Activated CD8-positive, alpha-beta memory T cell treated with anti-CD3 and anti-CD28 coated beads for 4 hours (primary cell): ENCODE data around the gene HPD.

Experiments
- DNase-seq, 2 donors: peaks; one replicate each; pipeline ENCODE4 v3.0.0-alpha.2; 2020; ENCODE audit warnings: low read depth in 2 of 2

The HPD gene

DNA sequence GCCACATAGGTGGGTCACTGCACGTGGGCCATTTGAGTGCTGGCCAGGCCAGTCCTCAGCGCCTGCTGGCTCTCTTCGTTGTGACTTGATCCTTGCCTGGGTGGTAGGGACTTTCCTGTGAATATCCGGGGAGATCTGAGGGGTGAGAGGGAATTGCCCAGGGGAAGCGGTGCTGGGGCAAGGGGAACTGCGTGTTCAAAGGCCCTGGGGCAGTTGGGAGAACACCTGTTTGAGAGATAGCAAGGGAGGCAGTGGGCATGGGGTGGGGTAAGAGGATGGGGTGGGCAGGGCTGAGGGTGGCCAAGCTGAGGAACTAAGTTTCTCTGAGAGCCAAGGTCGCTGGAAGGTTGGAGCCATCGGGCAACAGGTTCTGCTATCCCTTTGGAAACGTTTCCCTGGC, 29.8 kb downstream of the HPD start:
- DNase-seq, result no peak

DNA sequence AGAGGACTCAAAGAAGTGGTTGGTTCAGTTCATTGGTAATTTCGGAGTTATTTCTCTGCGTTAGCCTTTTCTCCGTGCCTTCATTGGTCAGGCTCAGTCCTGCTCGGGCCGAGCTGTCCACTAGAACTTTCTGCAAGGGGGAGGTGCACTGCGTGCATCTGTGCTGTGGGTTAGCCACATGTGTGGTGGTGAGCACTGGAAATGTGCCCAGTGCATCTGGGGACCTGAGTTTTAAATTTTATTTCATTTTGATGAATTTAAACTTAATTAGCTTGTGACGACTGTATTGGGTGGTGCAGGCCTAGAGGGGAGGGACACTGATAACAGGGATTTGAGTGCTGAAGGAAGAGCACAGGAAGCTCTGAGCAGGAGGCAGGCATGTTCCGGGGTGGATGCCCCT, 30.4 kb downstream of the HPD start:
- no peak for DNase-seq

GRCh38 chr12:121827351-121828099, 31.1 kb downstream of the HPD start:
- DNase-seq, result no peak

GRCh38 chr12:121826318-121827150, 32.1 kb downstream of the HPD start:
- no peak for DNase-seq

GRCh38 chr12:121825041-121825523, 33.6 kb downstream of the HPD start:
- DNase-seq, result no peak

DNA sequence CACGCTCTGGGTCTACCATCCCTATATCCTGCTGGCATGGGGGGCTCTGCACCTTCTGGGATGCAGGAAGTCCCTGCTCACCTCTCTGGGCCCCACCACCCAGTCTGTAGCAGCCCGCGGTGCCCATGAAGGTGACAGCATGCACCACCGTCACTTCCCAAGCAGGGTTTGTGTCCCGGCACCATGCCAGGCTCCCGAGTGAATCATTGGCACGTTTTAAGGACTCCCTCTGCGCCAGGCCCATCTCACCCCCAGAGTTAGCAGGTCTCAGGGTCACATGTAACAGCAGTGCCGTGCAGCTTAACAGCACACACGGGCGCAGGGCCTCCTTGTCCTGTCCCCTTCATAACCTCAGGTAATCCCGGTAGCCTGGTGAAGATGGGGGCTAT, 34.9 kb downstream of the HPD start:
- DNase-seq, result no peak

GRCh38 chr12:121823101-121823726, 35.4 kb downstream of the HPD start:
- DNase-seq, result no peak

GRCh38 chr12:121822393-121823100, 36.1 kb downstream of the HPD start:
- DNase-seq, result no peak

DNA sequence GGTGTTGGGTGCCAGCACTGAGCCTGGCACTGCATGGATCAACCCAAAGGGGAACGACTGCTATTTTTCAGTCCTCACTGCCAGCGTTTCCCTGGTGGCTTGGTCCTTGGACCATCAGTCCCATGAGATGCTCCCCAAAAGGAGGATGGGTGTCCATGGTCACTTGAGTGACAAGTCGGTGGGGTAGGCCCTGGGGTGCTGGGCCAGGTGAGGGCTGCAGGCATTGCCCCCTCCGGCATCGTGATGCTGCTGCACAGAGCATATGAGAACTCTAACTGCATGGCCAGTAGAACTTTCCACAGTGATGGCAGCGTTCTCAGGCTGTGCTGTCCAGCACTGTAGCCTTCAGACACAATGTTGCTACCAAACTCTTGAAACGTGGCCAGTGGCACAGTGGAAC, 38.6 kb downstream of the HPD start:
- DNase-seq, result no peak

- no peak for DNase-seq
These were observed 39.3 kb downstream of the HPD start for GRCh38 chr12:121819212-121819949.

DNA sequence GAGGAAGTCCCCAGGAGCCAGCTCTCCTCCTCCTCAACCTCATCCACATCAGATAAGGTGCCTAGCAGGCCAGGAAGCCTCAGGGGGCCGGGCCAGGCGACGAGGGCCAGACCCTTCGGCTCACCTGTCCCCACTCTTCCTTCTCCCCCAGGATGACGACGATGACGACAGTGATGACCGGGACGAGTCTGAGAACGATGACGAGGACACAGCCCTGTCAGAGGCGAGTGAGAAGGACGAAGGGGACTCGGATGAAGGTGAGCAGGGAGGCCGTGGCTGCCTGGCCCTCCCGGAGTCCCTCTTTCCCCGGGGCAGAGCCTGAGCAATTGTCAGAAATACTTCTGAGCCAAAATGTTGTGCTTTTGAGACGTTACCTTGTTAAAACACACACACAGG, 41.0 kb downstream of the HPD start:
- DNase-seq, result no peak

DNA sequence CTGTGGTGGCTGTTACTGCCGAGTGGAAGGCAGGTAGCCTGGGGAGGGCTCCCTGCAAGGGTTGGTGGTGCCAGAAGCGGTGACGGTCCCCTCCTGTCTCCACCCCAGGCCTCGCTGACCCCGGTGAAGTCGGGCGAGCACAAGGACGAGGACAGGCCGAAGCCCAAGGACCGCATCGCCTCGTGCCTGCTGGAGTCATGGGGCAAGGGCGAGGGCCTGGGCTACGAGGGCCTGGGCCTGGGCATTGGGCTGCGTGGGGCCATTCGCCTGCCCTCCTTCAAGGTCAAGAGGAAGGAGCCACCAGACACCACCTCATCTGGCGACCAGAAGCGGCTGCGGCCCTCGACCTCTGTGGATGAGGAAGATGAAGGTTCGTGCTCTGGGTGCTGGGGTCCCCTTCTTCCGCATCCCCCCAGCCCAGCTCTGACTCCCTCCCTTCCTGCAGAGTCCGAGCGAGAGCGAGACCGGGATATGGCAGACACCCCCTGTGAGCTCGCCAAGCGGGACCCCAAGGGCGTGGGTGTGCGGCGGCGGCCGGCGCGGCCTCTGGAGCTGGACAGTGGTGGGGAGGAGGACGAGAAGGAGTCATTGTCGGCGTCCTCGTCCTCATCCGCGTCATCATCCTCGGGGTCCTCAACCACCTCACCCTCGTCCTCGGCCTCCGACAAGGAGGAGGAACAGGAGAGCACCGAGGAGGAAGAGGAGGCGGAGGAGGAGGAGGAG, 41.6 kb downstream of the HPD start:
- no peak for DNase-seq

GRCh38 chr12:121815263-121815662, 43.4 kb downstream of the HPD start:
- DNase-seq, result no peak

DNA sequence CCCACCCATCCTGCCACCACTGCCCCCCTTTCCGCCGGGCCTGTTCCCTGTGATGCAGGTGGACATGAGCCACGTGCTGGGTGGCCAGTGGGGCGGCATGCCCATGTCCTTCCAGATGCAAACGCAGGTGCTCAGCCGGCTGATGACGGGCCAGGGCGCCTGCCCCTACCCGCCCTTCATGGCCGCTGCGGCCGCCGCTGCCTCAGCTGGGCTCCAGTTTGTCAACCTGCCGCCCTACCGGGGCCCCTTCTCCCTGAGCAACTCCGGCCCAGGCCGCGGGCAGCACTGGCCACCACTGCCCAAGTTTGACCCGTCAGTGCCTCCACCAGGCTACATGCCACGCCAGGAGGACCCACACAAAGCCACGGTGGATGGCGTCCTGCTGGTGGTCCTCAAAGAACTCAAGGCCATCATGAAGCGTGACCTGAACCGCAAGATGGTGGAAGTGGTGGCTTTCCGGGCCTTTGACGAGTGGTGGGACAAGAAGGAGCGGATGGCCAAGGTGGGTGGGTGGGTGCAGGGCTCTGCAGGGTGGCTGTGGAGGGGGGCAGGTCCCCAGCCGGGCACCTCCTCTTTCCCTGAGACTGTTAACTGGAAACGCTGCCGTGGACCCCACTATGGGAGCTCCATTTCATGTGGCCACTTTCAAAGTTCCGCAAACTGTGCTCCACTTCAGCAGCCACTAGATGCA, 44.1 kb downstream of the HPD start:
- no peak for DNase-seq

GRCh38 chr12:121813951-121814350, 44.7 kb downstream of the HPD start:
- DNase-seq, result no peak

- no peak for DNase-seq
These were observed 45.5 kb downstream of the HPD start for GRCh38 chr12:121812921-121813896.

DNA sequence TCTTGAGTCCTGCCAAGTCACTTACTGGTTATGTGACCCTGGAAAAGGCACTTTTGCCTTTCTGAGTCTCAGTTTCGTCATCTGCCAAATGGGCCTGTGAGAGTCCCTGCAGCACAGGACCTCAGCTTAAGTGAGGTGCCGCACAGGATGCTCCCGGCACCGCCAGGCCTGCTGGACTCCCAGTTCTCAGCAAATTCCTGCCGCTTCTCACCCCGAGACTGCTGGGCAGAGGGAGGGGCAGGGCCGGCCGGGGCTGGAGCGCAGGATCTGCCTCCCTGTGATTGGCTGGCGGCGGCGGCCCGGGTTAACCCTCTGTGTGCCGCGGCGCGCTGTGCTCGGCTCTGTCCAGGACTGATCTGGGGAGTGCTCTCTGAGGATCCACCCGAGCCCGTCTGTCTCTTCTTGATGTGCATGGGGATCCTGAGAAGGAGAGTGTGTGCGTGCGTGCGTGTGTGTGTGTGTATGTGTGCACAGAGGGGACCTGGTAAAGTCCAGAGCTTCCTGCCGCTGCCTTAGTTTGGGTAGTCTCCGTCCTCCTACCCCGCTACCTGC, 46.3 kb downstream of the HPD start:
- no peak for DNase-seq
